Fibroblast of mammary gland (primary cell): ENCODE results near the gene KRTAP29-1.
A peak's percentile ranks its signal among the peaks of the same experiment; 100 is the strongest.

Experiments
- DNase-seq: peaks from one replicate; pipeline ENCODE4 v3.0.0-alpha.2; 2010; ENCODE audit warnings: low read depth
- H3K4me3 ChIP-seq: 2 replicates; pipeline ENCODE4 v1.5.1; 2011; ENCODE audit warnings: low read depth, mild to moderate bottlenecking, low read length, moderate library complexity; ENCODE audit not compliant: control insufficient read depth
- TF ChIP-seq, protein P1 (sequence below): conservative IDR thresholded peaks from 2 replicates; pipeline ENCODE4 v1.5.1; 2011; ENCODE audit warnings: low read depth, low read length, inconsistent platforms; ENCODE audit not compliant: control insufficient read depth, insufficient read depth

Gene KRTAP29-1

DNA sequence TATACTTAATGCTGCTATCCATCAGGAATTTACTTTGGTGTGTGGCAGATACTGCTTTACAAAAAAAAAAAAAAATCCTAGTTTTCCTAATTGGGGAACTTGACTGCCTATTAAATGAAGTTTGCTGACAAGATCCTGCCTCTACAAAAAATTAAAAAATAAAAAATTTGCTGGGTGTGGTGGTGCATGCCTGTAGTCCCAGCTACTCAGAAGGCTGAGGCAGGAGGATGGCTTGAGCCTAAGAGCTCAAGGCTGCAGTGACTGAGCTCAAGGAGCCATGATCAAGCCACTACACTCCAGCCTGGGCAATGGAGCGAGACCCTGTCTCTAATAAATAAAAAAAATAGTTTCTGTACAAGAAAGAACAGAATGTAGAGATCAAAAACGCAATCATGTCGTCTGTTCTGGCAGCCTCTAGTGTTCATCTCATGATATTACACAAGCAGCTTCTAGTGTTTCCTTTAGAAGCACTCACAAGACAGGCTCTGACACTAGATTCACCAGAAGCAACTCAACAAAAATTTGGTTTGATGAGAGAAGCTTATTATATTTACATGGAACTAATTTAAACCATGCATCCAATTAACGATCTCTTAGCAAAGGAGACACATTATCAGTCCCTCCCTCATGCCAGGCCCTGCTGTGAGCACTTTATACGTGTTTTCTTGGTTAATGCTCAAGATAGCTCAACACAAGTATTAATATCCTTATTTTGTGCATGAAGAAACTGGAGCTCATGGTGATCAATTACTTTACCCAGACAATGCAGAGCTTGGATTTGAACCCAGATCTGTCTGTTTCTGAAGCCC, 19.6 kb upstream of the KRTAP29-1 start:
- H3K4me3 ChIP-seq = no peak overlapping the region
- TF ChIP-seq, protein P1, sequence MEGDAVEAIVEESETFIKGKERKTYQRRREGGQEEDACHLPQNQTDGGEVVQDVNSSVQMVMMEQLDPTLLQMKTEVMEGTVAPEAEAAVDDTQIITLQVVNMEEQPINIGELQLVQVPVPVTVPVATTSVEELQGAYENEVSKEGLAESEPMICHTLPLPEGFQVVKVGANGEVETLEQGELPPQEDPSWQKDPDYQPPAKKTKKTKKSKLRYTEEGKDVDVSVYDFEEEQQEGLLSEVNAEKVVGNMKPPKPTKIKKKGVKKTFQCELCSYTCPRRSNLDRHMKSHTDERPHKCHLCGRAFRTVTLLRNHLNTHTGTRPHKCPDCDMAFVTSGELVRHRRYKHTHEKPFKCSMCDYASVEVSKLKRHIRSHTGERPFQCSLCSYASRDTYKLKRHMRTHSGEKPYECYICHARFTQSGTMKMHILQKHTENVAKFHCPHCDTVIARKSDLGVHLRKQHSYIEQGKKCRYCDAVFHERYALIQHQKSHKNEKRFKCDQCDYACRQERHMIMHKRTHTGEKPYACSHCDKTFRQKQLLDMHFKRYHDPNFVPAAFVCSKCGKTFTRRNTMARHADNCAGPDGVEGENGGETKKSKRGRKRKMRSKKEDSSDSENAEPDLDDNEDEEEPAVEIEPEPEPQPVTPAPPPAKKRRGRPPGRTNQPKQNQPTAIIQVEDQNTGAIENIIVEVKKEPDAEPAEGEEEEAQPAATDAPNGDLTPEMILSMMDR = peak; percentile 98
- peak; percentile 79 for DNase-seq

DNA sequence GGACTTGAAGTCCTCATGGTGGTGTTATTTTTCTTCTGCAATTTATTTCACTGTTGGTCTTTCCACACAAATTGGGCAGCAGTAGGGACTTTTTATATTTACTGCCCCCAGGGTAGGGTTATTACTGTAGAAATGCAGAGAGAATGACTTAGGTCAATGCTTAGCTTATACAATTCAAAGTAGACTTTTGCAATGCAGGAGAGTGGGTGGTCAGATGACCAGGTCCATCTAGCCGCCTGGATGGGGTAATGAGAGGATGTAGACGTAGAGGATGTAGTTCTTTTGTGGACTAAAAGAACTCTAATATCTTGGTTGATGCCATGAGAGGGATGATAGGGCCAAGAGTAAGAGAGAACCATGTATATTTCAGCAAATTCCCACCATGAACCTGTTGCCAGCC, 15.6 kb upstream of the KRTAP29-1 start:
- no peak for DNase-seq
- H3K4me3 ChIP-seq = no peak overlapping the region
- TF ChIP-seq, protein P1 = no peak

DNA sequence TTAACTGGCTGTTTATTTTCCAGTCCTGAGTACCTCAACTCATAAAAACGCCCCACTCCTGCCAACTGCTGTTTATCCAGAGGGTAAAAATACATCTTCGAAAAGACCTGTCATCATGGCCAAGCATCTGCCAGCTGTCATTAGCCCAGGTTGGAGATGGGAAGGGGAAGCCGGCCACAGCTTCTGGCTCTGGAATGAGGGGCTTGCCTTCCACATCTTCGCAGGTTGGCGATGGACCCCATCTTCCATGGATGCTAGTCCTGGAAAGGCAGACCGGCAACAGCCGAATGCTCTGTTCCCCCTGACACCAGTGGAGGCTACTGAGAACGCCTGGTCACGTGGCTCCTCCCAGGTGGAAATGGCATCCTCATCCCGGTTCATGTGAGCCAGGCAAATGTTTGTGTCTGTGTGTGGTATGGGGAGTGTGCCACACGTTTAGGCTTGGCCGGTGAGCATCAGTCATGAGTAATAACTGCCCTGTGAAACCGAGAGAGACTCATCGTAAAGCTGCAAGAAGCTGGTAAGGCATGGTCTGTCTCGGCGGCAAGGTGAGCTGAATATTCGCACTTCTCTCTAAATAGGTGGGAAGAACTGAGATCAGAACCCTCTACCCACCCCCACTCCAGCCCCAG, 13.3 kb upstream of the KRTAP29-1 start:
- no peak overlapping the region for H3K4me3 ChIP-seq
- TF ChIP-seq, protein P1 = no peak
- no peak for DNase-seq

DNA sequence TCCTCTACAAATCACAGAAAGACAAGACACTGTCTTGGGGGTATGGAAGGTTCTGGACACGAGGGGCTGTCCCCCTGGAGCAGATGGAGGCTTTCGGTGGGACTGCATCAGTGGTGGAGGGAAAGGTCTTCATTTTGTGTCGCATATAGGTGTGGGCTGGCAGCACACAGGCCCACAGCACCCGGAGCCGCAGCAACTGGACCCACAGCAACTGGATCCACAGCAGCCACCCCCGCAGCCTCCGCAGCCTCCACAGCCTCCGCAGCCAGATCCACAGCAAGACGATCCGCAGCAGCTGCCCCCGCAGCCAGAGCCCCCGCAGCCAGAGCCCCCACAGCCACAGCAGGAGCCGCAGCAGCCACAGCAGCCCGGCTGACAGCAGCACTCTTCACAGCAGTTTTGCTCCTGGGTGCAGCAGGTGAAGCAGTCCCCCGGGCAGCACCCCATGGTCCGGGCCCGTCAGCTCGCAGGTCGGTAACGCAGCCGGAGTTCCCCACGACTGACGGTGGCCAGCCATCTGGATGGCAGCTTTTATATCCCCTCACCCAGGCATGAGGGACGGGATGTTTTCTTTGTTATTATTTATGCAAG, 12.6 kb upstream of the KRTAP29-1 start, which contains the start of gene KRTAP17-1:
Gene KRTAP17-1, minus strand, starts transcription at position 507 of the 591 bp plus-strand sequence. Its CDS starts 60 bp downstream, at position 447.
- H3K4me3 ChIP-seq = no peak within 1 kb of the TSS
- TF ChIP-seq, protein P1 = no peak

DNA sequence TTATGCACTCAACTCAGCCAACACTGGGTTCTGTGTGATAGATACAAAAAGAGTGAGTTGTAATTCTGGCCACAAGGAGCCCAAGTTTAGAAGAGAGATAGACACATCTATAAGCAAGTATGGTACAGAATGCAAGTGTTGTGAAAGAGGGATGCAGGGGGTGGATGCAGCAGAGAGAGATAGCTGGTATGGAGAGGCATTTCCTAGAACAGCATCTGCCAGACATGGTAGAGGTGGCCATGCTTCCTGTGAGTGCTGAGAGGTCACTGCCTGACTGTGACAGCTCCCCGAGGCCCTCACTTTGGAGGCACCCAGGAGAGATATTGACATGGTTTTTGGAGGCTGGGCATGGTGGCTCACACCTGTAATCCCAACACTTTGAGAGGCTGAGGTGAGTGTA, 8.5 kb upstream of the KRTAP29-1 start:
- no peak overlapping the region for H3K4me3 ChIP-seq
- TF ChIP-seq, protein P1 = no peak
- DNase-seq = no peak

More for the DNA sequence above, 12.6 kb upstream of the KRTAP29-1 start, which contains the start of gene KRTAP17-1:
- DNase-seq = no peak

DNA sequence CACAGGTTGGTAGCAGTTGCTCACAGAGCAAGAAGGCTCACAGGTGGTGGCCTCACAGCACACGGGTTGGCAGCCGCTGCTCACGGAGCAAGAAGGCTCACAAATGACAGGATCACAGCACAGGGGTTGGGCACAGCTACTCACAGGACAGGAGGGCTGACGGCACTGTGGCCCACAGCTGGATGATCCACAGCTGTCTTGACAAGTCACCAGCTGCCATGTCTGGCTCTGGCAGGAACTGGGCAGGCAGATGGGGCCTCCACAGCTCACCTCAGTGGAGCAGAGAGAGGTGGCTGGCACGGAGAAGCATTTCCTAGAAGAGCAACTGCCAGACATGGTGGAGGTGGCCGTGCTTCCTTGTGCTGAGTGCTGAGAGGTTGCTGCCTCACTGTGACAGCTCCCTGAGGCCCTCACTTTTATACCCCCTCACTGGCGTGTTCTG, 6.3 kb upstream of the KRTAP29-1 start, which contains the start of gene KRTAP16-1:
Gene KRTAP16-1, minus strand, starts transcription at position 392 of the 442 bp plus-strand sequence. Its CDS starts 56 bp downstream, at position 336.
- TF ChIP-seq, protein P1 = no peak
- DNase-seq = no peak
- H3K4me3 ChIP-seq = no peak within 1 kb of the TSS
